Stomach smooth muscle (tissue), 2 donors: Measurements from ENCODE around the gene KRTAP10-2.

Source experiments
- H3K27ac ChIP-seq: one replicate; pipeline ENCODE4 v1.7.0; 2013; ENCODE audit warnings: mild to moderate bottlenecking, low read length, inconsistent platforms
- H3K27me3 ChIP-seq, 2 donors: one replicate each; pipeline ENCODE4 v1.7.0; 2013; ENCODE audit warnings: low read length in 2 of 2; ENCODE audit not compliant: insufficient read depth in 2 of 2, control insufficient read depth in 1 of 2
- H3K36me3 ChIP-seq, 2 donors: one replicate each; pipeline ENCODE4 v1.7.0; 2013; ENCODE audit warnings: low read length in 2 of 2; ENCODE audit not compliant: control insufficient read depth in 2 of 2, insufficient read depth in 2 of 2
- H3K4me1 ChIP-seq: one replicate; pipeline ENCODE4 v1.7.0; 2013; ENCODE audit warnings: low read length; ENCODE audit not compliant: control insufficient read depth, insufficient read depth
- H3K4me3 ChIP-seq, 2 donors: one replicate each; pipeline ENCODE4 v1.7.0; 2013; ENCODE audit warnings: low read length in 2 of 2
- H3K9ac ChIP-seq, 2 donors: one replicate each; pipeline ENCODE4 v1.7.0; 2013; ENCODE audit warnings: low read length in 2 of 2, mild to moderate bottlenecking in 1 of 2
- H3K9me3 ChIP-seq, 2 donors: one replicate each; pipeline ENCODE4 v1.7.0; 2013; ENCODE audit warnings: low read length in 2 of 2; ENCODE audit not compliant: control insufficient read depth in 2 of 2
- donor health status: healthy.
- donor health status: Pancreatic carcinoma.

Gene KRTAP10-2

GRCh38 chr21:44535963-44536362 lies 15.3 kb downstream of the KRTAP10-2 start:
- Histone ChIP-seq H3K4me3 (no peak overlapping the region), H3K4me1 (no peaks in the 10 kb centered on the region), H3K27ac (no peak overlapping the region), H3K36me3 (no peaks in the 10 kb centered on the region), H3K9me3 (no peaks in the 10 kb centered on the region), H3K9ac (no peak overlapping the region), H3K27me3 (peaks cover 0 to 4% of the 10 kb centered on the region in 2 donors)

- Histone ChIP-seq H3K27me3 (peaks cover 0 to 4% of the 10 kb centered on the region in 2 donors), H3K27ac (no peak overlapping the region), H3K9ac (no peak overlapping the region), H3K36me3 (no peaks in the 10 kb centered on the region), H3K4me1 (no peaks in the 10 kb centered on the region), H3K4me3 (no peak overlapping the region), H3K9me3 (no peaks in the 10 kb centered on the region)
Observed at GRCh38 chr21:44534688-44535087, 16.6 kb downstream of the KRTAP10-2 start.

- H3K4me1 ChIP-seq, result no peaks in the 10 kb centered on the region
- H3K9ac ChIP-seq, result no peak overlapping the region
Observed at GRCh38 chr21:44533891-44534627, 17.2 kb downstream of the KRTAP10-2 start.

GRCh38 chr21:44533121-44533890 lies 18.0 kb downstream of the KRTAP10-2 start:
- Histone ChIP-seq H3K36me3 (no peaks in the 10 kb centered on the region), H3K9ac (no peak overlapping the region), H3K4me3 (no peak overlapping the region), H3K9me3 (no peaks in the 10 kb centered on the region), H3K27ac (no peak overlapping the region), H3K4me1 (no peaks in the 10 kb centered on the region), H3K27me3 (peaks cover 0 to 2% of the 10 kb centered on the region in 2 donors)

More at GRCh38 chr21:44533891-44534627, 17.2 kb downstream of the KRTAP10-2 start:
- Histone ChIP-seq H3K27ac (no peak overlapping the region), H3K27me3 (peaks cover 0 to 4% of the 10 kb centered on the region in 2 donors), H3K4me3 (no peak overlapping the region), H3K36me3 (no peaks in the 10 kb centered on the region), H3K9me3 (no peaks in the 10 kb centered on the region)

GRCh38 chr21:44532712-44533111 lies 18.6 kb downstream of the KRTAP10-2 start:
- H3K9me3 ChIP-seq, result no peaks in the 10 kb centered on the region
- H3K4me1 ChIP-seq, result no peaks in the 10 kb centered on the region
- H3K9ac ChIP-seq, result no peak overlapping the region
- no peak overlapping the region for H3K4me3 ChIP-seq
- peaks cover 0 to 2% of the 10 kb centered on the region in 2 donors for H3K27me3 ChIP-seq
- no peaks in the 10 kb centered on the region for H3K36me3 ChIP-seq
- no peak overlapping the region for H3K27ac ChIP-seq

GRCh38 chr21:44531606-44532564 lies 19.4 kb downstream of the KRTAP10-2 start:
- Histone ChIP-seq H3K4me3 (no peak overlapping the region), H3K9ac (no peak overlapping the region), H3K27ac (no peak overlapping the region), H3K9me3 (no peaks in the 10 kb centered on the region), H3K36me3 (no peaks in the 10 kb centered on the region), H3K4me1 (no peaks in the 10 kb centered on the region), H3K27me3 (peaks cover 0 to 2% of the 10 kb centered on the region in 2 donors)

GRCh38 chr21:44530903-44531605 lies 20.3 kb downstream of the KRTAP10-2 start:
- H3K9me3 ChIP-seq, result no peaks in the 10 kb centered on the region

GRCh38 chr21:44530221-44530902 lies 20.9 kb downstream of the KRTAP10-2 start:
- H3K27ac ChIP-seq, result no peak overlapping the region
- no peak overlapping the region for H3K9ac ChIP-seq
- no peaks in the 10 kb centered on the region for H3K9me3 ChIP-seq
- no peak overlapping the region for H3K4me3 ChIP-seq
- no peaks in the 10 kb centered on the region for H3K4me1 ChIP-seq
- H3K27me3 ChIP-seq, result peaks cover 0 to 2% of the 10 kb centered on the region in 2 donors
- H3K36me3 ChIP-seq, result no peaks in the 10 kb centered on the region

More at GRCh38 chr21:44530903-44531605, 20.3 kb downstream of the KRTAP10-2 start:
- peaks cover 0 to 2% of the 10 kb centered on the region in 2 donors for H3K27me3 ChIP-seq
- no peaks in the 10 kb centered on the region for H3K36me3 ChIP-seq
- H3K27ac ChIP-seq, result no peak overlapping the region
- H3K4me1 ChIP-seq, result no peaks in the 10 kb centered on the region
- no peak overlapping the region for H3K4me3 ChIP-seq
- no peak overlapping the region for H3K9ac ChIP-seq

GRCh38 chr21:44529503-44530125 lies 21.7 kb downstream of the KRTAP10-2 start:
- no peaks in the 10 kb centered on the region for H3K9me3 ChIP-seq
- no peak overlapping the region for H3K4me3 ChIP-seq
- peaks cover 0 to 5% of the 10 kb centered on the region in 2 donors for H3K27me3 ChIP-seq
- H3K9ac ChIP-seq, result no peak overlapping the region
- H3K27ac ChIP-seq, result no peak overlapping the region
- H3K36me3 ChIP-seq, result no peaks in the 10 kb centered on the region
- no peaks in the 10 kb centered on the region for H3K4me1 ChIP-seq
